Neural progenitor cell (in vitro differentiated cells): ENCODE results near the gene HLA-F. TPM values are rescaled to one million over a fixed set of nuclear protein-coding genes. Genes with fewer than 3 reads are reported as not detected.

Source experiments
- DNase-seq: peaks from one replicate; pipeline ENCODE4 v3.0.0-alpha.2; 2016; ENCODE audit warnings: low spot score
- H2AFZ ChIP-seq: fragments of 200-600 bp; sonication (generic); replicated peaks from 2 replicates; pipeline ENCODE4 v1.6.1; 2016; ENCODE audit warnings: antibody characterized with exemption
- H3F3A ChIP-seq: fragments of 200-600 bp; sonication (generic); 2 replicates; pipeline ENCODE4 v1.6.1; 2016; ENCODE audit warnings: antibody characterized with exemption, low read depth
- H3K27ac ChIP-seq: fragments of 200-600 bp; sonication (generic); 2 replicates; pipeline ENCODE4 v1.5.1; 2016; ENCODE audit warnings: mild to moderate bottlenecking
- H3K27me3 ChIP-seq: fragments of 200-600 bp; sonication (generic); 2 replicates; pipeline ENCODE4 v1.6.1; 2016; ENCODE audit warnings: mild to moderate bottlenecking, moderate library complexity
- H3K36me3 ChIP-seq: fragments of 200-600 bp; sonication (generic); 2 replicates; pipeline ENCODE4 v1.5.1; 2016
- H3K4me1 ChIP-seq: fragments of 200-600 bp; sonication (generic); 2 replicates; pipeline ENCODE4 v1.6.1; 2016; ENCODE audit warnings: mixed run types
- H3K4me2 ChIP-seq: fragments of 200-600 bp; sonication (generic); 2 replicates; pipeline ENCODE4 v1.6.1; 2016
- H3K4me3 ChIP-seq: fragments of 200-600 bp; sonication (generic); 2 replicates; pipeline ENCODE4 v1.5.1; 2016
- H3K79me2 ChIP-seq: fragments of 200-600 bp; sonication (generic); 2 replicates; pipeline ENCODE4 v1.6.1; 2016; ENCODE audit warnings: low read depth
- H3K9ac ChIP-seq: fragments of 200-600 bp; sonication (generic); 2 replicates; pipeline ENCODE4 v1.6.1; 2016
- H3K9me3 ChIP-seq: fragments of 200-600 bp; sonication (generic); 2 replicates; pipeline ENCODE4 v1.5.1; 2016; ENCODE audit warnings: low read depth
- H4K20me1 ChIP-seq: fragments of 200-600 bp; sonication (generic); 2 replicates; pipeline ENCODE4 v1.6.1; 2016; ENCODE audit warnings: low read depth
- H3K27ac Mint-ChIP-seq: 3 replicates; pipeline ENCODE4 v1.8.0; 2021; ENCODE audit warnings: mixed read lengths
- H3K27me3 Mint-ChIP-seq: 2 replicates; pipeline ENCODE4 v1.8.0; 2022; ENCODE audit warnings: low read depth, mild to moderate bottlenecking, inconsistent platforms, moderate library complexity, mixed read lengths; ENCODE audit not compliant: insufficient read depth
- H3K36me3 Mint-ChIP-seq: 3 replicates; pipeline ENCODE4 v1.8.0; 2021; ENCODE audit warnings: mixed read lengths
- H3K4me1 Mint-ChIP-seq: 3 replicates; pipeline ENCODE4 v1.8.0; 2021; ENCODE audit warnings: mixed read lengths
- H3K4me3 Mint-ChIP-seq: 3 replicates; pipeline ENCODE4 v1.8.0; 2021; ENCODE audit warnings: mild to moderate bottlenecking, moderate library complexity, mixed read lengths
- H3K9me3 Mint-ChIP-seq: 3 replicates; pipeline ENCODE4 v1.8.0; 2020; ENCODE audit warnings: mixed read lengths
- CTCF ChIP-seq: fragments of 200-600 bp; sonication (generic); IDR thresholded peaks from 2 replicates; pipeline ENCODE4 v1.5.1; 2017; ENCODE audit warnings: antibody characterized with exemption, mild to moderate bottlenecking
- EZH2 ChIP-seq: fragments of 200-600 bp; sonication (generic); IDR thresholded peaks from 2 replicates; pipeline ENCODE4 v1.6.1; 2017; ENCODE audit warnings: antibody characterized with exemption, mild to moderate bottlenecking, moderate library complexity
- EZH2phosphoT487 ChIP-seq: fragments of 200-600 bp; sonication (generic); IDR thresholded peaks from 2 replicates; pipeline ENCODE4 v1.6.1; 2017; ENCODE audit warnings: antibody characterized with exemption
- total RNA-seq: library from RNA; depleted of rRNA; stranded (reverse); fragments of >200 nt; gene quantifications from 2 replicates; pipeline ENCODE4 v1.2.3, GENCODE V29; 2015; ENCODE audit warnings: low replicate concordance

HLA-F gene
- total RNA-seq, 1 donor from 2014 or later, result not detected

- Mint-ChIP-seq H3K4me1 (peaks cover 18% of the 10 kb centered on the region), H3K9me3 (no peaks in the 10 kb centered on the region), H3K4me3 (no peak overlapping the region), H3K27ac (no peak overlapping the region), H3K27me3 (peaks cover 15% of the 10 kb centered on the region), H3K36me3 (no peaks in the 10 kb centered on the region)
- H3K4me1 ChIP-seq, result no peaks in the 10 kb centered on the region
- no peak for DNase-seq
- H3K4me2 ChIP-seq, result no peak overlapping the region
- no peaks in the 10 kb centered on the region for H3K79me2 ChIP-seq
- no peaks in the 10 kb centered on the region for H3K27me3 ChIP-seq
- H4K20me1 ChIP-seq, result no peaks in the 10 kb centered on the region
- no peak overlapping the region for H3K4me3 ChIP-seq
- no peaks in the 10 kb centered on the region for H3K9me3 ChIP-seq
- H3K27ac ChIP-seq, result no peak overlapping the region
- H3K9ac ChIP-seq, result no peak overlapping the region
- H3K36me3 ChIP-seq, result no peaks in the 10 kb centered on the region
- TF ChIP-seq EZH2phosphoT487, result no peak
- no peak for TF ChIP-seq CTCF
- no peak for TF ChIP-seq EZH2
- H3F3A ChIP-seq, result no peaks in the 10 kb centered on the region
- H2AFZ ChIP-seq, result no peak overlapping the region
Observed at GRCh38 chr6:29763491-29764289, 40.5 kb downstream of the HLA-F start.

GRCh38 chr6:29764422-29765196 lies 41.4 kb downstream of the HLA-F start:
- Mint-ChIP-seq H3K9me3 (no peaks in the 10 kb centered on the region), H3K27ac (no peak overlapping the region), H3K4me3 (no peak overlapping the region), H3K4me1 (peaks cover 16% of the 10 kb centered on the region), H3K36me3 (no peaks in the 10 kb centered on the region), H3K27me3 (peaks cover 13% of the 10 kb centered on the region)
- H3K4me3 ChIP-seq, result no peak overlapping the region
- H3K4me2 ChIP-seq, result no peak overlapping the region
- no peaks in the 10 kb centered on the region for H3K9me3 ChIP-seq
- H3K79me2 ChIP-seq, result no peaks in the 10 kb centered on the region
- H3K9ac ChIP-seq, result no peak overlapping the region
- TF ChIP-seq CTCF (no peak), EZH2phosphoT487 (no peak), EZH2 (no peak)
- no peak overlapping the region for H3K27ac ChIP-seq
- no peak overlapping the region for H2AFZ ChIP-seq
- no peaks in the 10 kb centered on the region for H3K27me3 ChIP-seq
- no peaks in the 10 kb centered on the region for H3K4me1 ChIP-seq
- no peaks in the 10 kb centered on the region for H3F3A ChIP-seq
- H4K20me1 ChIP-seq, result no peaks in the 10 kb centered on the region
- no peak for DNase-seq
- no peaks in the 10 kb centered on the region for H3K36me3 ChIP-seq

GRCh38 chr6:29769336-29769735 lies 46.1 kb downstream of the HLA-F start:
- Histone ChIP-seq H2AFZ (no peak overlapping the region), H3K9me3 (no peaks in the 10 kb centered on the region), H3K27me3 (no peaks in the 10 kb centered on the region), H3K79me2 (no peaks in the 10 kb centered on the region), H3F3A (no peaks in the 10 kb centered on the region), H3K9ac (no peak overlapping the region), H3K4me3 (no peak overlapping the region), H3K27ac (no peak overlapping the region), H3K4me1 (no peaks in the 10 kb centered on the region), H3K36me3 (no peaks in the 10 kb centered on the region), H4K20me1 (no peaks in the 10 kb centered on the region), H3K4me2 (no peak overlapping the region)
- H3K4me3 Mint-ChIP-seq, result peak overlapping the region; percentile 50
- peaks cover 11% of the 10 kb centered on the region for H3K27me3 Mint-ChIP-seq
- no peaks in the 10 kb centered on the region for H3K9me3 Mint-ChIP-seq
- peaks cover 10% of the 10 kb centered on the region for H3K4me1 Mint-ChIP-seq
- TF ChIP-seq CTCF (no peak), EZH2 (no peak), EZH2phosphoT487 (no peak)
- H3K36me3 Mint-ChIP-seq, result no peaks in the 10 kb centered on the region
- no peak overlapping the region for H3K27ac Mint-ChIP-seq
- peak; percentile 38 for DNase-seq
